Limb (tissue), 2 donors: Measurements from ENCODE around the gene PPP2R2D.
"Not testable (repeated sequence)": the region's sequence is repeated elsewhere in the genome, so short reads cannot be mapped to it uniquely, and the experiment has no call there.

Source experiments
- DNase-seq, 2 donors: peaks; one replicate each; pipeline ENCODE4 v3.0.0-alpha.2; 2016; ENCODE audit errors: extremely low spot score in 2 of 2

The PPP2R2D gene

DNA sequence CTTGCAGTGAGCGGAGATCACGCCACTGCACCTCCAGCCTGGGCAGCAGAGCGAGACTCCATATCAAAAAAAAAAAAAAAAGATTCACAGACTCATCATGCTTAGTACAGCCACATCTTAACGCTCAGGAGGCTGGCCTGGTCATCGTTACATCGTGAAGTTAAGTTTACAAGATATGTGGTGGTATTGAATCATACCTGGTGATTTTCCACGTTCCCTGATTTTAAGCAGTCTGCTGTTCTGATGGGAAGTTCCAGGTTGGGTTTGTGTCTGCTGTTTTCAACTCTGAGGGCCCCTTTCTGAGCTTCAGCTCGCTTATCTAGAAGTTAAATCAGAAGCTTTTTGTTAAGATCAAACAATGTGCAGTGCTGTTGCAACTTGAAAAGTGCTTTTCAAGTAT lies 6.9 kb downstream of the PPP2R2D start:
- no peak for DNase-seq

DNA sequence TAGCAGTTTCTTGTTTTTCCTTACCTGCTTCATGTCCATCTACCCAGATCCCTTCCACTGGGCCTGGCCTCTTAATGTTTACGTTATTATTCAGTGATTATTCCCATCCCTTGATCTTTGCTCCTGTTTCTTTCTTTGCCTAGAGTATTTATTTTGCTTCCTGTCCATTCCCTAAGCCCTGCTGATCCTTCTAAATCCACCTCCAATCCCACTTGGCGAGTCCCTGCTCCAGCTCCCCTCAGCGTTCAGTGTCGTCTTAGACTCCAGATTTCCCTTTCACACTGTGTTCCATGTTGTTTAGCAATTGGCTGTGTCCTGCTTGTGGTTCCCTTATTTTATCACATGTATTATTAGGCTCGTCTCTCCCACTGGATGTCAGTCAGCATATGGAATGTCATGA lies 7.3 kb downstream of the PPP2R2D start:
- DNase-seq = no peak

DNA sequence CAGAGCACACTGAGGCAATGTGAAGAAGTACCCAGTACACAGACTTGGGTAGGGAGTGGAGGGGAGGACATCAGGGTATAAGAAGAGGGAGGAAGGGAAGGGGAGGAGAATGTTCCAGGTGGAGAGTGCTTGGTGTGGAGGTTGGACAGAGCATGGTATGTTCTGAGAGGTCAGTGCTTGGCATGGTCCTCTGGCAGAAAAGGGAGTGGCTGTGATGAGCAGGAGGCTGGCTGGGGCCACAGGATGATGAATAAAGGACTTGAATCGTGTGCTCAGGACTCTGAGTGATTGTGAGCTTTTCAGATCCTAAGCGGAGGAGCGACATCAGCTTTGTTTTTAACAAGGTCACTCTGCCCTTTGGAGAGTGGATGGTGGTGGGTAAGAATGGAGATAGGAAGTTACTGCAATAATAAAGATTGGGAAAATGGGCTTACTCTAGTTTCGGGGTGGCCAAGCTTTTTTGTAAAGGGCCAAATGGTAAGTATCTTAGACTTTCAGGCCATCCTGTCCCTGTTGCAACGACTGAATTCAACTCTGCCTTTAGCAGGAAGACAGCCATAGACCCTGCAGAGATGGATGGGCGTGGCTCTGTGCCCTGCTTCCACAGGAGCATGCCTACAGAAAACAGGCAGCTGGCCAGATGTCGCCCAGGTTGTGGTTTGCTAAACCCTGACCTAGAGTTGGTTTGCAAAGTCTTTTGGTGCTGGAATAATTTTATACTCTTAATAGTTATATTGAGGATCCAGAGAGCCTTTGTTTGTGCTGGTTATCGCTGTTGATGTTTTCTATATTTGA lies 8.4 kb downstream of the PPP2R2D start:
- DNase-seq = no peak

DNA sequence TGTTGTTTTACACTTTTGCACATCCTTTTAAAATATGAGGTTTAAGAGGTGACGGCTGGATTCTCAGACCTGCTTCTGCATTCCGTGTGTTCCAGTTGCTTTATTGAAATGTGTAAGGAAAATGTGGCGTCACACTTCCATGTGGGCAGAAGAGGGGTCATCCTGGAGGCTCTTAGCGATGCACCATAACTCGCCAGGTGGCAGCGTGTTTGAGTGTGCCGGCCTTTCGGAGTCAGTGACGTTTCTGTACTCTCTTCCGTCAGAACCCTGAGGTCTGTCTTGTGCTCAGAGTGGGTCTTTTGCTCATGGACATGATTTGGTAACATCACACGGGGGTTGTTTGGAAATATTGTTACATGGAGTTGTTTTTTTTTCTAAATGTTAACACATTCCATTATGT lies 9.1 kb downstream of the PPP2R2D start:
- DNase-seq = no peak

DNA sequence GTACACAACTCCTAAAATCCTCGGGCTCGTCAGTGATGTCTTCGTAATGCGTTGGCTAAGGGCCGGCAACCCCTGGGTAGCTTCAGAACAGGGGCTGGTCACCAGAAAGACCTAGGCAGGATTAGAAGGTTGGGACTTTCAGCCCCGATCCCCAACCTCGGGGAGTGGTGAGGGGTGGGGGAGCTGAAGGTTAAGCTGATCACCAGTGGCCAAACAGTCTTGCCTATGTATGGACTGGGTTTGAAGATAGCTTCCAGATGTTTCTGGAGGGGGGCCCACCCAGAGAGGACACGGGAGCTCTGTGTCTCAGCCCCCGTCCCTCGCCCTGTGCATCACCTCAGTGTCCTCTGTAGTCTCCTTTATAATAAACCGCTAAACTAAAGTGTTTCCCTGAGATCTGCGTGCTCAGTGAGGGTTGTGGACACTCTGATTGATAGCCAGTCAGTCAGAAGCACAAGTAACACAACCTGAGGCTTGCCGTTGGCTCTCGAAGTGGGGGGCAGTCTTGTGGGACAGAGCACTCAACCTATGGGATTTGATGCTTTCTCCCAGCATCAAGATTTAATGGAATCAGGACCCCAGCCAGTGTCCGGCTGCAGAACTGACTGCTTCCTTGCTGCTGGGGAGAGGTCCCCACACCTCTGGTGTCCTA lies 10.0 kb downstream of the PPP2R2D start:
- no peak for DNase-seq

DNA sequence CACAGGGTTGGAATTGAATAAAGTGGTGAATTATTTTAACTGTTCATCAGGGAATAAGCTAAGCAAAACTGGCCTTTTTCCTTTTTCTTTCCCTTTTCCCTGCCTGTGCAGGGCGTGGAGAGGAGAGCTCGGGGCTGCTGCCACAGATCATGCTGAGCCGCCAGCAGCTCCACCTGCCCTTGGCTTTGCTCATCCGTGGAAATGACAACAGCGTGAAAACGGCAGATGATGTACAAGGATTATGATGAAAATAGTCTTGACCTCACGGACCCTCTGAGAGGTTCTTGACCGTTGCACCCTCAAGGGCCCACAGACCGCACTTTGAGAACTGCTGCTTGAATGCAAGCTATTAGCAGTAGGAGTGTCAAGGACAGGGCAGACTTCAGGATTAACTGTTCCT lies 10.6 kb downstream of the PPP2R2D start:
- DNase-seq = no peak

DNA sequence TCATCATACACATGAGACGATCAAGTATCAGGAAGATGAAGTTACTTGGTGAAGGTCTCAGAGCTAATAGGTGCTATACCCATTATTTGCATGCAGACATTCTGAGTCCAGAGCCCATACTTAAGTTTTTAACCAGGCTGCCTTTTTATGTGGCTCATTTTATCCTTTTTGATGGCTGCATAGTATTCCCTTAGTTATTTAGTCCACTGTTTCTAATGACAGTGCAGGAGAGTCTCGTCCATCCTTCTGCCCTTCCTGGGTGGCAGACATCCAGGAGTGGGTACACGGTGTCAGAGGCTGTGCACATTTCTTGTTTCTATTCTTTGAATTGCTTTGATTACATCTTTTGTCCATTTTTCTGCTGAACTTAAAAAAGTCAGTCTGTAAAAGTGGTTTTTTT lies 11.8 kb downstream of the PPP2R2D start:
- no peak for DNase-seq

DNA sequence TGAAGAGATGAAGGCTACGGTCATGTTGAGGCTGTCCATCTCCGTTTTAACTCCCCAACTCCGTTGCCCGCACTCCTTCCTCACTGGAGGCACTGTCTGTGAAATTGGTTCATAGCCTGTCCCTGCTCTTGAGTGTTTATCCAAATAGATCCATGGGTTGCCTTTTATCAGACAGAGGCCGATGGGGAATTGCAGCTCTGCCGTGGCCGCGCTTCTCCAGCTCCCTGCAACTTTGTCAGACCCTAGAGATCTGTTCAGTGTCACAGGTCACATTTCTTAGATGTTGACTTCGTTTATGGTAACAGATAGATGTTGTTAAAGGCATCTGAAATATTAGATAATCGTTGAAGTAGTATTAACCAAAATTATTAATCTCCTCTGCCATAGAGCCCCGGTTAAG lies 14.7 kb downstream of the PPP2R2D start:
- no peak for DNase-seq

DNA sequence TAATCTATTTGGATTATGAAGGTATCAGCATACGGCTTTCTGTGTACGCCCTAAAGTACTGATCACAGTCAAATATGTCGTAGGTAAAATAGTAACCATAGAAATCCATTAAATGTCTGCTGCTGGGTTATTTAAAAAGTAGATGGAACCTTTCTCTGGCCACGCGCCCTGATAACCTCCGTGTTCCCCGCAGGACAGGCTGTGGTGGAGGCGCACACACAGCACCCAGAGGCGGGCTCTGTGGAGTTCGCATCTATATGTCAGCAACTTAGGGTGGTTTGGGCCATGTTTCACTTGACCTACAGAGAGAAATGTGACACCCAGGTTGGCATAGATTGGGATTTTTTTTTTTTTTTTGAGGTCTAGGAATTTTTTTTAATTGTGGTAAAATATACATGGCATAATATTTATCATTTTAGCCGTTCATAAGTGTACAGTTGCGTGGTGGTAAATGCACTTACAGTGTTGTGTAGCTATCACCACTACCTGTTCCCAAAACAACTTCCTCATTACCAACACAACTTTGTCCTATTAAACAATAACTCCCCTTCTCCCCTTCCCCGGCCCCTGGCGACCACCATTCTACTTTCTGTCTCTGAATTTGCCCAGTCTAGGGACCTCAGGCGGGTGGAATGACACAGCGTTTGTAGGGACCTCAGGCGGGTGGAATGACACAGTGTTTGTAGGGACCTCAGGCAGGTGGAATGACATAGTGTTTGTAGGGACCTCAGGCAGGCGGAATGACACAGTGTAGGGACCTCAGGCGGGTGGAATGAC lies 15.4 kb downstream of the PPP2R2D start:
- DNase-seq = no peak

DNA sequence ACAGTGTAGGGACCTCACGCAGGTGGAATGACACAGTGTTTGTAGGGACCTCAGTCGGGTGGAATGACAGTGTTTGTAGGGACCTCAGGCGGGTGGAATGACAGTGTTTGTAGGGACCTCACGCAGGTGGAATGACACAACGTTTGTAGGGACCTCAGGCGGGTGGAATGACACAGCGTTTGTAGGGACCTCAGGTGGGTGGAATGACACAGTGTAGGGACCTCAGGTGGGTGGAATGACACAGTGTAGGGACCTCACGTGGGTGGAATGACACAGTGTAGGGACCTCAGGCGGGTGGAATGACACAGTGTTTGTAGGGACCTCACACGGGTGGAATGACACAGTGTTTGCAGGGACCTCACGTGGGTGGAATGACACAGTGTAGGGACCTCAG lies 16.0 kb downstream of the PPP2R2D start:
- not testable (repeated sequence) for DNase-seq

DNA sequence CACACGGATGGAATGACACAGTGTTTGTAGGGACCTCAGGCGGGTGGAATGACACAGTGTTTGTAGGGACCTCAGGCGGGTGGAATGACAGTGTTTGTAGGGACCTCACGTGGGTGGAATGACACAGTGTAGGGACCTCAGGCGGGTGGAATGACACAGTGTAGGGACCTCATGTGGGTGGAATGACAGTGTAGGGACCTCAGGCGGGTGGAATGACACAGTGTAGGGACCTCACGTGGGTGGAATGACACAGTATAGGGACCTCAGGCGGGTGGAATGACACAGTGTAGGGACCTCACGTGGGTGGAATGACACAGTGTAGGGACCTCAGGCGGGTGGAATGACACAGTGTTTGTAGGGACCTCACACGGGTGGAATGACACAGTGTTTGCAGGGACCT lies 16.7 kb downstream of the PPP2R2D start:
- not testable (repeated sequence) for DNase-seq

DNA sequence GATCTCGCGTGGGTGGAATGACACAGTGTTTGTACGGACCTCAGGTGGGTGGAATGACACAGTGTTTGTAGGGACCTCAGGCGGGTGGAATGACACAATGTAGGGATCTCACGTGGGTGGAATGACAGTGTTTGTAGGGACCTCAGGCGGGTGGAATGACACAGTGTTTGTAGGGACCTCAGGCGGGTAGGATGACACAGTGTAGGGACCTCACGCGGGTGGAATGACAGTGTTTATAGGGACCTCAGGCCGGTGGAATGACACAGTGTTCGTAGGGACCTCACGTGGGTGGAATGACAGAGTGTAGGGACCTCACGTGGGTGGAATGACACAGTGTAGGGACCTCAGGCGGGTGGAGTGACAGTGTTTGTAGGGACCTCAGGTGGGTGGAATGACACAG lies 18.7 kb downstream of the PPP2R2D start:
- DNase-seq = not testable (repeated sequence)

DNA sequence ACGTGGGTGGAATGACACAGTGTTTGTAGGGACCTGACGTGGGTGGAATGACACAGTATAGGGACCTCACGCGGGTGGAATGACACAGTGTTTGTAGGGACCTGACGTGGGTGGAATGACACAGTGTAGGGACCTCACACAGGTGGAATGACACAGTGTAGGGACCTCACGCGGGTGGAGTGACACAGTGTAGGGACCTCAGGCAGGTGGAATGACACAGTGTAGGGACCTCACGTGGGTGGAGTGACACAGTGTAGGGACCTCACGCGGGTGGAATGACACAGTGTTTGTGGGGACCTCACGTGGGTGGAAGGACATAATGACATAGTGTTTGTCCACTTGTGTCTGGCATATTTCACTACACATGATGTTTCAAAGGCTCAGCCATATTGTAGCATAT lies 19.3 kb downstream of the PPP2R2D start:
- no peak for DNase-seq

DNA sequence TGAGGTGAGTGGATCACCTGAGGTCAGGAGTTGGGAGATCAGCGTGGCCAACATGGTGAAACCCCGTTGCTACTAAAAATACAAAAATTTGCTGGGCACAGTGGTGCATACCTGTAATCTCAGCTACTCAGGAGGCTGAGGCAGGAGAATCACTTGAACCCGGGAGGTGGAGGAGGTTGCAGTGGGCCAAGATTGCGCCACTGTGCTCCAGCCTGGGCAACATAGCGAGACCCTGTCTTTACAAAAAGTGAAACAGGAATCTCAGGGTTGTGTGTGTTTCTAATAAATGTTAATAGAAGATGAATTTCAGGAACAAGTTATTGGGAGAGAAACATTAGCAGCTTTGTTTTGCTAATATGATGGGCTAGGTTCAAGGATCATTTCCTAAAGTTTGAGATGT lies 19.9 kb downstream of the PPP2R2D start:
- no peak for DNase-seq

DNA sequence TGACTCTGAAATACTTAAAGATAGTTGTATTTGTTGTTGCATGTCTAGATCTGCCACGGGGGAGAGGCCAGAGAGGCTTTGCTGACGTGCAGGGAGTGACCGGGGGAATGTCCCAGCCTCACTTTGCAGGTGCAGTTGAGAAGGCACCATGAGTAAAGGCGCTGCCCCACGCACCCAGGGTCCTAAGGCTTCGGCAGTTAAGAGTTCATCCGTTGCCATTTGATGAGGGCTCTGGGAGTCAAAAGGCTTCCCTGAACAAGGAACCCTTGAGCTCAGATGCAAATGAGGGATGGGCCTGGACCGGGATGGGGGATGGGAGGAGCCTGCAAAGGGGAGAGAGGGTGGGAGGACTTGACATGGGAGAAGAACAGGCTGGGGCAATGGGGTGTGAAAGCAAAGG lies 20.4 kb downstream of the PPP2R2D start:
- no peak for DNase-seq

DNA sequence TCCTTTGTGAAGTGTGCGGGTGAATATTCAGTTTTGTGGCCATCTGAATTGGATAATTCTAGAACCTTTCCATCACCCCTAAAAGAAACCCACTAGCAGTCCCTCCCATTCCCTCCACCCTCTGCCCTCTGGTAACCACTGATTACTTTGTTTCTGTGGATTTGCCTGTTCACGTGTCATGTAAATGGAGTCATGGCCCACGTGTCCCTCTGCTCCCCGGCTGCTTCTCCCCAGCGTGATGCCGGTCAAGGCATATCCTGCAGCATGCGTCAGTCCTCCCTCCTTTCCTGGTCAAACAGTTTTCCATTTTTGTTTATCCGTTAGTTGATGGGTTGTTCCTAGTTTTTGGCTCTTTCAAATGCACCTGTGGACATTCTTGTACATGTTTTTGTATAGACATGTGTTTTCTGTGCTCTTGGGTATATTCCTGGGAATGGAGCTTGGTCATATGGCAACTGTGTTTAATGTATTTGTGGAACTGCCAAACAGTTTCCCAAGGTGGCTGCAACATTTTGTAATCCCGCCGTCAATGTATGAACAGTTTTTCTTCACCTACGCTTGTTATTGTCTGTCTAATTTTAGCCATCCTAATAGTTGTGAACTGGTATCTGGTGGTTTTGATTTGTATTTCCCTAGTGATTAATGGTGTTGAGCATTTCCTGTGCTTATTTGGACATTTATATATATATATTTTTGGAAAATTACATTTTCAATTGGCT lies 22.4 kb downstream of the PPP2R2D start:
- no peak for DNase-seq

DNA sequence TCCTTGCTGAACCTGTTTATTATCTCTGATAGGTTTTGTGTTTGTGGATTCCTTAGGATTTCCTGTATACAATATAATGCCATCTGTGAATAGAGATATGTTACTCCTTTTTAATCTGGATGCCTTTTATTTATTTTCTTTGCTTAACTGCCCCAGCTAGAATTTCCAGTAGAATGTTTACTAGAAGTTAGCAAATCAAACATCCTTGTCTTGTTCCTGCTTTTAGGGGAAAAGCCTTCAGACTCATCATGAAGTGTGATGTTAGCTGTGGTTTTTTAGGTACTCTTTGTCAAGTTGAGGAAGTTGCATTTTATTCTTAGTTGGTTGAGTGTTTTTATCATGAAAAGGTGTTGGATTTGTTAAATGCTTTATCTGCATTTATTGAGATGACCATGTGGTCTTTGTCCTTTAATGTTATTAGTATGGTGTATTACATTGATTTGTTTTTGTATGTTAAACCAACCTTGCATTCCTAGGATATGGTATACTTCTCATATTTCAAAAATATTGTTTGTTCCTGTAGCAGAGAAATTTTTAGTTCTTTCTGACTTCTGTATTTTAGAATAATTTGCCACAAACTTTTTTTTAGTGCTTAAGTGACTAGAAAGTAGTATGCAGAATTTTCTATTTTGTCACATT lies 24.3 kb downstream of the PPP2R2D start:
- DNase-seq = no peak

DNA sequence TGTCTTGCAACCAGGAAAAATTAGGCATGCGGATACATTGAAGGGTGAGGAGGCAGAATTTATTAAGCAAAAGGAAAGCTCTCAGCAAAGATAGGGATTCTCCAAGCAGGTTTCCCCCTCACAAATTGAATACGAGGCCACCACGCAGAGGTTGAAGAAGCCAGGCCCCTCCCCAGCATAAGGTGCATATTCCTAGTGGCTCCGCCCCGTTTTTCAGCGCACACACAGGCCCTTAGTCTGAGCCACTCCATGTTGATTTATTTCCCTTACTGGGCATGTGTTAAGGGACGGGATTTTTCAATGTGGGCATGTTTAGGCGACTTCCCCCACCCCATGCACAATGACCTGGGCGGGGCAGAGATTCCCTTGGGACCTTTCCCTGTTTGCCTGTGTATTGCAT lies 24.9 kb downstream of the PPP2R2D start:
- no peak for DNase-seq

DNA sequence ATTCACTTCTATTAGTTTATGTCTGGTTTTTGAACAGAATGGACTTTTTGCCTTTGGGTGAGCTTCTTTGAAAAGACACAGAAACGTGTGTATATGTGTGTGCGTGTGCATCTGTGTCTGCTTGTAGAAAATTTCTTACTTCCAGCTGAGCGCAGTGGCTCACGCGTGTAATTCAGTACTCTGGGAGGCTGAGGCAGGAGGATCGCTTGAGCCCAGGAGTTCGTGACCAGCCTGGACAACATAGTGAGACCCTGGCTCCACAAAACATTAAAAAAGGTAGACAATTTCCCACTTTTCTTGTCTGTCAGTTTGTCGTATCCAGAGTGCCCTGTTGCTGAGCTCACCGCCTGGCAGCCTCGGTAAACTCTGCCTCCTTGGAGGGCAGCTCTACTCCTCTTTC lies 25.4 kb downstream of the PPP2R2D start:
- DNase-seq = no peak

DNA sequence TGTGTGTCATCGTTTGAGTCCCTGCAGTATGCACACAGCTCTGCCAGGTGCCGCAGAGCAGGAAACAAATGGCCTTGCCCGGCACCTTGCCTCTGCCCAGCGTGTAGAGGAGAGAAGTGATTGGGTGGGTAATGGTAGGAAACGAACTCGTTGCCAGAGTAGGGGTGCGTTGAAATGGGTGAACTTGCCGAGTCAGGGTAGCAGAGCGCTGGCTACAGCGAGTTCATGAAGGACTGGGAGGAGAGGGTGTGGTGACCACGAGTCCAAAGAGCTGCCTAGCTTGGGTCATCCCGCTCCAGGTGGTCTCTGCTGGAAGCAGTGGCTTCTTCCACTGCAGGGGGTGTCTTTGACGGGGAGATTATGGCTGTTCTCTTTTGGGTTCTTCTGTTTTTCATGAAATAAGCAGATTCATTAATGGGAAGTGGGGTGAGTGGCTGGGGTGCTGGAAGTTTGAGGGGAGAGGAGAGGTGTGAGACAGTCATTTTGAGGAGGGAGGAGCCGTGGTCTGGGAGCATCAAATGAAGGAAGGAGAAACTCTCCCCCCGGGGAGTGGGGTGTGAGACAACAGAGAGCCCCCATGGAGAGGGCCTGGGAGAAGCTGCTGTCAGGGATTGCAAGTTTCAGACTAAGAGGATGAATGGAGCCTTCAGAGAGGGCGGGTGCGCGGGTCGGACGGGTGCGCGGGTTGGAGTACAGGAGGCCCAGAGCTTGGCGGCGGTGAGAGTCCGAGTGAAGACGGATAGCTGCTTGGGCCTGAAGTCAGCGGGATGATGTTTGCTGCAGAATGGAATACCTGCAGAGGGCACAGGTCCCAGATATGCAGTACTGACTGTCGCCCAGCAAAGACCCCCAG lies 26.2 kb downstream of the PPP2R2D start:
- DNase-seq = no peak
